Adrenal gland (tissue), 5 donors: ENCODE data around the gene SHLD1.

Source experiments
- POLR2A ChIP-seq, 2 donors: fragments of 450-650 bp; IDR thresholded peaks; one replicate each; pipeline ENCODE4 v1.6.1; 2017; ENCODE audit warnings: antibody characterized with exemption in 2 of 2, mild to moderate bottlenecking in 2 of 2, moderate library complexity in 1 of 2
- TF ChIP-seq, protein P1 (sequence below), 6 experiments: fragments of 450-650 bp in 4 of 6; fragments of 200-600 bp in 2 of 6; sonication (generic) in 1 of 6; IDR thresholded peaks; 1 replicate in 5 of 6; 2 replicates in 1 of 6; pipeline versions ENCODE4 v1.5.1 to v1.8.0; 2016 to 2021; ENCODE audit warnings: antibody characterized with exemption in 6 of 6, mild to moderate bottlenecking in 2 of 6, moderate library complexity in 1 of 6
- donor health status: DM: no; HTN: no; CAD: no.

DNA sequence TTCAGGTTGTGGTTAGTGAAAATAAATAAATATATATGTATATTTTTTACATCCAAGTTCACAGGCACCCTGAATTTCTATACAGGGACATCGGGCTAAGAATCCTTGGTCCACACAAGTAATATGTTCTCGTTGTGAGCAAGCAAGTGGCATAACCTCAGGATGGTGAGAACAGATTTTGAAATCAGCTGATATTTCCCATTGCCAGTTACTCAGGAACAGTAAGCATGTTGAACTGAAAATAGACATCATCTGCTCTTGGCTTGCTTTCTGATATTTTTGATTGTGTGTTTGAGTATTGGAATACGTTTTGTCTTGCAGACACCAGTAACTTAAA is 112.5 kb downstream of the SHLD1 start:
- TF ChIP-seq POLR2A (IDR thresholded peaks at IDR 0.05): no peak
- TF ChIP-seq, protein P1, sequence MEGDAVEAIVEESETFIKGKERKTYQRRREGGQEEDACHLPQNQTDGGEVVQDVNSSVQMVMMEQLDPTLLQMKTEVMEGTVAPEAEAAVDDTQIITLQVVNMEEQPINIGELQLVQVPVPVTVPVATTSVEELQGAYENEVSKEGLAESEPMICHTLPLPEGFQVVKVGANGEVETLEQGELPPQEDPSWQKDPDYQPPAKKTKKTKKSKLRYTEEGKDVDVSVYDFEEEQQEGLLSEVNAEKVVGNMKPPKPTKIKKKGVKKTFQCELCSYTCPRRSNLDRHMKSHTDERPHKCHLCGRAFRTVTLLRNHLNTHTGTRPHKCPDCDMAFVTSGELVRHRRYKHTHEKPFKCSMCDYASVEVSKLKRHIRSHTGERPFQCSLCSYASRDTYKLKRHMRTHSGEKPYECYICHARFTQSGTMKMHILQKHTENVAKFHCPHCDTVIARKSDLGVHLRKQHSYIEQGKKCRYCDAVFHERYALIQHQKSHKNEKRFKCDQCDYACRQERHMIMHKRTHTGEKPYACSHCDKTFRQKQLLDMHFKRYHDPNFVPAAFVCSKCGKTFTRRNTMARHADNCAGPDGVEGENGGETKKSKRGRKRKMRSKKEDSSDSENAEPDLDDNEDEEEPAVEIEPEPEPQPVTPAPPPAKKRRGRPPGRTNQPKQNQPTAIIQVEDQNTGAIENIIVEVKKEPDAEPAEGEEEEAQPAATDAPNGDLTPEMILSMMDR (IDR thresholded peaks at IDR 0.05): no peak
